CD4-positive, CD25-positive, alpha-beta regulatory T cell (primary cell): Measurements from ENCODE around the gene SRGN. TPM values are rescaled to one million over a fixed set of nuclear protein-coding genes. Genes with fewer than 3 reads are reported as not detected.
"Not testable (repeated sequence)": the region's sequence is repeated elsewhere in the genome, so short reads cannot be mapped to it uniquely, and the experiment has no call there.

Experiments used
- ATAC-seq, 2 donors: fragments of 150-1000 bp; cut with Tn5 transposase; one replicate each; pipeline ENCODE4 v1.10.0; 2021; ENCODE audit warnings: low read depth in 2 of 2, moderate number of reproducible peaks in 2 of 2, moderate library complexity in 1 of 2
- DNase-seq, 3 donors: peaks; one replicate each; pipeline versions ENCODE4 v3.0.0 to v3.0.0-alpha.2; 2012 to 2022; ENCODE audit warnings: mixed read lengths in 1 of 3
- H3K27ac ChIP-seq: one replicate; pipeline ENCODE4 v1.7.0; 2013; ENCODE audit warnings: mild to moderate bottlenecking, low read length; ENCODE audit not compliant: insufficient read depth, poor library complexity, severe bottlenecking
- H3K27me3 ChIP-seq: one replicate; pipeline ENCODE4 v1.7.0; 2013; ENCODE audit warnings: low read length; ENCODE audit not compliant: control insufficient read depth, insufficient read depth
- H3K36me3 ChIP-seq: one replicate; pipeline ENCODE4 v1.7.0; 2013; ENCODE audit warnings: mild to moderate bottlenecking, low read length, moderate library complexity; ENCODE audit not compliant: control insufficient read depth, insufficient read depth
- H3K4me1 ChIP-seq: 2 replicates; pipeline ENCODE4 v1.7.0; 2013; ENCODE audit warnings: mild to moderate bottlenecking, low read length; ENCODE audit not compliant: insufficient read depth, control insufficient read depth, poor library complexity, severe bottlenecking
- H3K4me3 ChIP-seq: one replicate; pipeline ENCODE4 v1.7.0; 2013; ENCODE audit warnings: low read depth, mild to moderate bottlenecking, low read length, moderate library complexity
- H3K9me3 ChIP-seq, 2 experiments: 1 replicate in 1 of 2; 2 replicates in 1 of 2; pipeline ENCODE4 v1.7.0; 2013; ENCODE audit warnings: low read length in 2 of 2, mild to moderate bottlenecking in 1 of 2, moderate library complexity in 1 of 2; ENCODE audit not compliant: control insufficient read depth in 2 of 2
- H3K27ac Mint-ChIP-seq, 3 donors: one replicate each; pipeline ENCODE4 v1.8.0; 2020 to 2022; ENCODE audit warnings: mild to moderate bottlenecking in 3 of 3, mixed read lengths in 3 of 3, moderate library complexity in 2 of 3
- H3K27me3 Mint-ChIP-seq: one replicate; pipeline ENCODE4 v1.8.0; 2022; ENCODE audit warnings: mild to moderate bottlenecking, mixed read lengths
- H3K36me3 Mint-ChIP-seq: one replicate; pipeline ENCODE4 v1.8.0; 2020; ENCODE audit warnings: mixed read lengths
- H3K4me1 Mint-ChIP-seq, 4 donors: one replicate each; pipeline ENCODE4 v1.8.0; 2020 to 2022; ENCODE audit warnings: mixed read lengths in 4 of 4, mild to moderate bottlenecking in 1 of 4
- H3K4me3 Mint-ChIP-seq, 4 donors: one replicate each; pipeline ENCODE4 v1.8.0; 2020 to 2022; ENCODE audit warnings: mild to moderate bottlenecking in 4 of 4, mixed read lengths in 4 of 4, moderate library complexity in 3 of 4
- H3K9me3 Mint-ChIP-seq, 7 donors: one replicate each; pipeline ENCODE4 v1.8.0; 2020 to 2022; ENCODE audit warnings: mixed read lengths in 7 of 7, mild to moderate bottlenecking in 3 of 7, moderate library complexity in 2 of 7
- polyA plus RNA-seq, 4 donors: library from polyadenylated mRNA; unstranded; fragments of 300-500 nt; fragmentation: Illumina TruSeq; gene quantifications; one replicate each; pipeline ENCODE4 v1.2.3, GENCODE V29; 2021
- total RNA-seq: library from RNA; stranded (reverse); gene quantifications from one replicate; pipeline ENCODE4 v1.2.3, GENCODE V29; 2022

The SRGN gene
- total and polyA plus RNA-seq, 5 donors from 2014 or later = 254 to 580 (median 343) TPM

DNA sequence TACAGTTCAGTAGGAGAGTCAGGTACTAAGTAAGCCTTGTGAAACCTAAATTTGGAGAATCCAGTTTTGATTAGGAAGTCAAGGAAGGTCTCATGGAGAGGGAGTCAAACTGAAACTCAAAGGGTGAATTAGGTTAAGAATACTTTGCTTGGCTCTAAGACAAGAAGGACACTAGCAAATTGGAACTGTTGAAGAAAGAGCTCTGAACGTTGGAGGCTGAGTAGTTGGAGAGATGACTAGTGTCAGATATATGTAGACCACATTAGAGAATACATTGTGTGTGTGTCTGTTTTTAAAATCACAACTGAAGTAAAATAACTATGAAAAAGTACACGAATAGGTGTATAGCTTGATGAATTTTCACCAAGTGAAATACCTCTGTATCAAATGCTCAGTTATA is 42.3 kb downstream of the SRGN start:
- Histone ChIP-seq H3K4me1 (peaks cover 43% of the 10 kb centered on the region), H3K4me3 (no peak overlapping the region), H3K27ac (no peak overlapping the region), H3K27me3 (no peaks in the 10 kb centered on the region), H3K9me3 (no peaks in the 10 kb centered on the region), H3K36me3 (peaks cover 18% of the 10 kb centered on the region)
- H3K36me3 Mint-ChIP-seq = peaks cover 17% of the 10 kb centered on the region
- peak overlapping the region in 2 of 3 donors; percentile 15 to 25 for H3K27ac Mint-ChIP-seq
- H3K4me1 Mint-ChIP-seq = peaks cover 34 to 62% (median 36%) of the 10 kb centered on the region in 4 donors
- DNase-seq (no peak), ATAC-seq (no peak)
- H3K4me3 Mint-ChIP-seq = peak overlapping the region in 2 of 4 donors; percentile 8 to 55
- H3K27me3 Mint-ChIP-seq = no peaks in the 10 kb centered on the region
- H3K9me3 Mint-ChIP-seq = no peaks in the 10 kb centered on the region

DNA sequence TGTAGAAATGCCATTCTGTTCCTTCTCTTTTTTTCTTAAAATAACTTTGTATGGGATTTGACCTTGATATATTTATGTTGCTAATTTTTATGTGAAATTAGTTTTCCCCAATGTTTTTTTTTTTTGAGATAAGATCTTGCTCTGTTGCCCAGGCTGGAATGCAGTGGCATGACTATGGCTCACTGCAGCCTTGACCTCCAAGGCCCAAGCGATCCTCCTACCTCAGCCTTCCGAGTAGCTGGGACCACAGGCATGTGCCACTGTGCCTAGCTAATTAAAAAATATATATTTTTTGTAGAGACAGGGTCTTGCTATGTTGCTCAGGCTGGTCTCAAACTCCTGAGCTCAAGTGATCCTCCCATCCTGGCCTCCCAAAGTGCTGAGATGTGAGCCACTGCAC is 52.1 kb downstream of the SRGN start:
- Mint-ChIP-seq H3K4me1 (peaks cover 39 to 52% (median 49%) of the 10 kb centered on the region in 4 donors), H3K27ac (no peak overlapping the region), H3K27me3 (no peaks in the 10 kb centered on the region), H3K36me3 (peaks cover 11% of the 10 kb centered on the region), H3K4me3 (no peak overlapping the region), H3K9me3 (peaks cover 0 to 1% (median 0%) of the 10 kb centered on the region in 7 donors)
- no peak for ATAC-seq
- Histone ChIP-seq H3K27ac (no peak overlapping the region), H3K36me3 (peaks cover 26% of the 10 kb centered on the region), H3K4me1 (no peaks in the 10 kb centered on the region), H3K27me3 (no peaks in the 10 kb centered on the region), H3K4me3 (no peak overlapping the region), H3K9me3 (no peaks in the 10 kb centered on the region)
- no peak for DNase-seq

- DNase-seq (no peak), ATAC-seq (no peak)
- H3K36me3 ChIP-seq = peaks cover 15% of the 10 kb centered on the region
- Mint-ChIP-seq H3K27me3 (no peaks in the 10 kb centered on the region), H3K27ac (peak overlapping the region in 2 of 3 donors; percentile 57 to 73), H3K9me3 (peaks cover 0 to 1% (median 0%) of the 10 kb centered on the region in 7 donors), H3K4me3 (no peak overlapping the region), H3K4me1 (peaks cover 43 to 55% (median 47%) of the 10 kb centered on the region in 4 donors), H3K36me3 (peaks cover 10% of the 10 kb centered on the region)
- no peak overlapping the region for H3K4me3 ChIP-seq
- no peaks in the 10 kb centered on the region for H3K27me3 ChIP-seq
- H3K4me1 ChIP-seq = no peaks in the 10 kb centered on the region
- no peak overlapping the region for H3K27ac ChIP-seq
- no peaks in the 10 kb centered on the region for H3K9me3 ChIP-seq
Observed at GRCh38 chr10:69141304-69141703, 53.4 kb downstream of the SRGN start.

- Mint-ChIP-seq H3K4me1 (peaks cover 51 to 63% (median 52%) of the 10 kb centered on the region in 4 donors), H3K4me3 (peak overlapping the region in 1 of 4 donors; percentile 2)
- DNase-seq, ATAC-seq, H3K4me3 ChIP-seq, H3K27me3 ChIP-seq, H3K27ac Mint-ChIP-seq, H3K27ac ChIP-seq, H3K36me3 Mint-ChIP-seq, H3K27me3 Mint-ChIP-seq, H3K9me3 Mint-ChIP-seq, H3K36me3 ChIP-seq, H3K4me1 ChIP-seq, H3K9me3 ChIP-seq: not testable (repeated sequence)
Observed at GRCh38 chr10:69142074-69142473, 54.2 kb downstream of the SRGN start.

DNA sequence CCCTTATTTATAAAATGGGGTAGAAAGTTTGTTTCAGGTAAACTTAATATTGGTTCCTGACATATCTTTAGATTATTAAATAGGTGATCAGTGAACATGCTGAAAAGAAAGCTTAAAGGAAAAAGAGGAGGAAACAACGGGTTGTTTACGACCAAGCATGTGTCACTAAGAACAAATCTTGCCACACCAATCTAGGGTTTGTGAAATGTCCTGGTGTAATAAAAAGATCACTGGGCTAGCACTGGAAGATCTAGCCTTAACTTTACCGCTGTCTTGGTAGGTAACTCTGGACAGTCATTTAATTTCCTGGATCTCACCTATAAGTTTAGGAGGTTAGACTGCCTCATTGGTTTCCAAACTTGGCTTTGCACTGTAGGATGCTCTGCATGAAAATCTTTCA is 55.1 kb downstream of the SRGN start:
- no peaks in the 10 kb centered on the region for H3K9me3 Mint-ChIP-seq
- ATAC-seq = no peak
- peaks cover 7% of the 10 kb centered on the region for H3K36me3 Mint-ChIP-seq
- no peaks in the 10 kb centered on the region for H3K27me3 Mint-ChIP-seq
- no peak for DNase-seq
- H3K9me3 ChIP-seq = no peaks in the 10 kb centered on the region
- no peak overlapping the region for H3K4me3 ChIP-seq
- H3K4me1 ChIP-seq = no peaks in the 10 kb centered on the region
- H3K4me1 Mint-ChIP-seq = peaks cover 45 to 60% (median 52%) of the 10 kb centered on the region in 4 donors
- no peak overlapping the region for H3K4me3 Mint-ChIP-seq
- H3K27ac Mint-ChIP-seq = peak overlapping the region in 2 of 3 donors; percentile 57 to 89
- no peak overlapping the region for H3K27ac ChIP-seq
- peaks cover 5% of the 10 kb centered on the region for H3K36me3 ChIP-seq
- no peaks in the 10 kb centered on the region for H3K27me3 ChIP-seq

- no peak overlapping the region for H3K4me3 Mint-ChIP-seq
- ATAC-seq = no peak
- Histone ChIP-seq H3K9me3 (no peaks in the 10 kb centered on the region), H3K4me1 (no peaks in the 10 kb centered on the region), H3K4me3 (no peak overlapping the region), H3K27me3 (no peaks in the 10 kb centered on the region), H3K27ac (no peak overlapping the region), H3K36me3 (peaks cover 5% of the 10 kb centered on the region)
- H3K4me1 Mint-ChIP-seq = peaks cover 39 to 56% (median 50%) of the 10 kb centered on the region in 4 donors
- peak overlapping the region in 1 of 3 donors; percentile 44 for H3K27ac Mint-ChIP-seq
- H3K9me3 Mint-ChIP-seq = no peaks in the 10 kb centered on the region
- DNase-seq = no peak
- H3K27me3 Mint-ChIP-seq = no peaks in the 10 kb centered on the region
- H3K36me3 Mint-ChIP-seq = peaks cover 9% of the 10 kb centered on the region
Observed at GRCh38 chr10:69145329-69145728, 57.4 kb downstream of the SRGN start.

DNA sequence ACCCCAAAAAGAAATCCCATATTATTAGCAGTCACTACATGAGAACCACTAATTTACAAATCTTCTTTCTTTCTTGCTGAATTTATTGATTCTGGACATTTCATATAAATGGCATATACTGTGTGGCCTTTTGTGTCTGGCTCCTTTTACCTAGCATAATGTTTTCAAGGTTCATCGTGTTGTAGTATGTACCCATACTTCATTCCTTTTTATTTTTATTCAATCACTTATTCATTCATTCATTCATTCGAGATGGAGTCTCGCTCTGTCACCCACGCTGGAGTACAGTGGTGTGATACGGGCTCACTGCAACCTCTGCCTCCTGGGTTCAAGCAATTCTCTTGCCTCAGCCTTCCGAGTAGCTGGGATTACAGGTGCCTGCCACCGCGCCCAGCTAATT is 58.0 kb downstream of the SRGN start:
- Mint-ChIP-seq H3K27me3 (no peaks in the 10 kb centered on the region), H3K27ac (peak overlapping the region in 1 of 3 donors; percentile 44), H3K9me3 (no peaks in the 10 kb centered on the region), H3K36me3 (peaks cover 9% of the 10 kb centered on the region), H3K4me1 (peaks cover 35 to 57% (median 49%) of the 10 kb centered on the region in 4 donors), H3K4me3 (no peak overlapping the region)
- Histone ChIP-seq H3K36me3 (peaks cover 5% of the 10 kb centered on the region), H3K9me3 (no peaks in the 10 kb centered on the region), H3K4me1 (no peaks in the 10 kb centered on the region), H3K27me3 (no peaks in the 10 kb centered on the region), H3K4me3 (no peak overlapping the region), H3K27ac (no peak overlapping the region)
- no peak for ATAC-seq
- DNase-seq = no peak

- Mint-ChIP-seq H3K27ac (no peak overlapping the region), H3K4me3 (no peak overlapping the region), H3K9me3 (no peaks in the 10 kb centered on the region), H3K36me3 (peaks cover 9% of the 10 kb centered on the region), H3K4me1 (peaks cover 28 to 51% (median 46%) of the 10 kb centered on the region in 4 donors), H3K27me3 (no peaks in the 10 kb centered on the region)
- Histone ChIP-seq H3K27me3 (no peaks in the 10 kb centered on the region), H3K27ac (no peak overlapping the region), H3K9me3 (no peaks in the 10 kb centered on the region), H3K4me3 (no peak overlapping the region), H3K4me1 (no peaks in the 10 kb centered on the region), H3K36me3 (peaks cover 3% of the 10 kb centered on the region)
- DNase-seq (no peak), ATAC-seq (no peak)
Observed at GRCh38 chr10:69146759-69147158, 58.9 kb downstream of the SRGN start.
